Fibroblast of the aortic adventitia (primary cell): ENCODE measurements around the gene BMP7. TPM values are rescaled to one million over a fixed set of nuclear protein-coding genes. Genes with fewer than 3 reads are reported as not detected.

Experiments used
- DNase-seq: peaks from one replicate; pipeline ENCODE4 v3.0.0-alpha.2; 2010; ENCODE audit warnings: low read depth
- H3K4me3 ChIP-seq: 2 replicates; pipeline ENCODE4 v1.5.1; 2011; ENCODE audit warnings: low read depth, mild to moderate bottlenecking, control low read depth, low read length, moderate library complexity
- total RNA-seq: library from RNA; depleted of rRNA; stranded (reverse); fragments of >200 nt; gene quantifications from 2 replicates; pipeline ENCODE4 v1.2.3, GENCODE V29; 2012; ENCODE audit warnings: low replicate concordance
- TF ChIP-seq, protein P1 (sequence below): IDR thresholded peaks from 2 replicates; pipeline ENCODE4 v1.5.1; 2011; ENCODE audit warnings: mild to moderate bottlenecking, low read length, control low read depth, inconsistent platforms; ENCODE audit not compliant: insufficient read depth

The BMP7 gene
- total RNA-seq, 1 donor, result not detected

DNA sequence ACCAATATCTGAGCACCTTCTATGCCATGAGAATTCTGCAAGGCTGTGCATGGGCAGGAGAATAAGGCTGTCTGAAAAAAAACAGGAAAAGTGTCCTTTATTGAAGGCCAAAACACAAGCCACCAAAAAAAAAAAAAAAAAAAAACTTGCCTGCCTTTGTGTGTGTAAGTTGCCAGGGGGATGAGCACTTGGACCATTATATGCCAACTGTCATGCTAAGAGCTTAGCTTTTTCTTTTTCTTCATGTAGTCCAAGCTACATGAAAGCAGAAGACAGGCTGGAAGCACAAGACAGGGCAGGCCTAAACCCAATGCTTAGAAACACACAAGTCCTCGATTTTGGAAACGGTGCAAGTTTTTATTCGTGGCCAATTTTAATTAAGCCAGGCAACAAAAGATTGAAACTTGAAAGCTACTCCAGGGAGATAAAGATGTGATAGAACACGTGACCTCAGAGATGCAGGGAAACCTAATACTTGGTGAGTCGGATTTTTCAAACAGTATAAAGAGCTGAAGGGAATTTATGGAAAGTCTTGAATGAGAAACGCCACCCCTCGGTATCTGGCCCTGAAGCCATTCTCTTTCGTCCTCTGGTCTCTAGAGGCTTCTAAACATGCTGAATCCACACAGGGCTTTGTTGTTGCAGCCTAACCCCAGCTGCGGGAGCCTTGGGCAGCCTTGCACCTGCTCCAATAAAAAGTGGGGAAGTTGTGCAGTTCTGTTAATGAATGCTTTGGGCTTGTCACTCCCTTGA, 8.6 kb downstream of the BMP7 start:
- TF ChIP-seq, protein P1, sequence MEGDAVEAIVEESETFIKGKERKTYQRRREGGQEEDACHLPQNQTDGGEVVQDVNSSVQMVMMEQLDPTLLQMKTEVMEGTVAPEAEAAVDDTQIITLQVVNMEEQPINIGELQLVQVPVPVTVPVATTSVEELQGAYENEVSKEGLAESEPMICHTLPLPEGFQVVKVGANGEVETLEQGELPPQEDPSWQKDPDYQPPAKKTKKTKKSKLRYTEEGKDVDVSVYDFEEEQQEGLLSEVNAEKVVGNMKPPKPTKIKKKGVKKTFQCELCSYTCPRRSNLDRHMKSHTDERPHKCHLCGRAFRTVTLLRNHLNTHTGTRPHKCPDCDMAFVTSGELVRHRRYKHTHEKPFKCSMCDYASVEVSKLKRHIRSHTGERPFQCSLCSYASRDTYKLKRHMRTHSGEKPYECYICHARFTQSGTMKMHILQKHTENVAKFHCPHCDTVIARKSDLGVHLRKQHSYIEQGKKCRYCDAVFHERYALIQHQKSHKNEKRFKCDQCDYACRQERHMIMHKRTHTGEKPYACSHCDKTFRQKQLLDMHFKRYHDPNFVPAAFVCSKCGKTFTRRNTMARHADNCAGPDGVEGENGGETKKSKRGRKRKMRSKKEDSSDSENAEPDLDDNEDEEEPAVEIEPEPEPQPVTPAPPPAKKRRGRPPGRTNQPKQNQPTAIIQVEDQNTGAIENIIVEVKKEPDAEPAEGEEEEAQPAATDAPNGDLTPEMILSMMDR, result no peak
- no peak for DNase-seq
- H3K4me3 ChIP-seq, result no peak overlapping the region

DNA sequence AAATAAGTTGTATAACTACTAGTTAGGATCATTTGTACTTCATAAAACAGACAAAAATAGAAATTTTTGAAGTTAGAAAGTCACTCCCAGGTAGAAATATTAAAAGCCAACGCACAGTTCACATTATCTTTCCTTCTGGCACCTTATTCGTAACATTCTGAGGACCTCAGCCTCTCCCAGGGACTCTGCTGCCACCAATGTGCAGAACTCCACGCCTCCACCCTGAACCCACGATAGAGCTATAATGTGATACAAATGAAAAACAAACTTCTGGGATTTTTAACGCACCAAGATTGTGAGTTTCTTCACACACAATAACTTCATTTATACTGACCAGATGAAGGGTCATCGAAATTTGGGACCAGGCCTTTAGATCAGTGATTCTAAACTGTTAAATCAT, 9.5 kb downstream of the BMP7 start:
- no peak overlapping the region for H3K4me3 ChIP-seq
- TF ChIP-seq, protein P1, result no peak
- no peak for DNase-seq

DNA sequence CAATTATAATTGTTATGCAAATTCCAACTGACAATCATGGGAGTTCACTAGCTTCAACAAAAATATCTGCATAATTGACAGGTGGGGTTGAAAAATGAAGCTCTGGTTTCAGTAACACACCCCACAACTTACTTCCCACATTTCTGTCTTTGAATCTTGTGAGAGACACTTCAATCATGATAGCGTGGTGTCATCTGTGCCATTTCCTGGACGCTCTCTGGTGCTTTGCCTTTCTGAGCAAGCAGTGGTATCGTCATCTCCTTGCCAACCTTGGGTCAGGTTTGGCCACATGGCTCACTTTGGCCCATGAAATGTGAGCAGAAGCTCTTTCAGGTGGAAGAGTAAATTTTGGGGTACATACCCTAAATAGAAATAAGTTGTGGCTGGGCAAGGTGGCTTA, 10.2 kb downstream of the BMP7 start:
- DNase-seq, result no peak
- TF ChIP-seq, protein P1, result no peak
- no peak overlapping the region for H3K4me3 ChIP-seq

DNA sequence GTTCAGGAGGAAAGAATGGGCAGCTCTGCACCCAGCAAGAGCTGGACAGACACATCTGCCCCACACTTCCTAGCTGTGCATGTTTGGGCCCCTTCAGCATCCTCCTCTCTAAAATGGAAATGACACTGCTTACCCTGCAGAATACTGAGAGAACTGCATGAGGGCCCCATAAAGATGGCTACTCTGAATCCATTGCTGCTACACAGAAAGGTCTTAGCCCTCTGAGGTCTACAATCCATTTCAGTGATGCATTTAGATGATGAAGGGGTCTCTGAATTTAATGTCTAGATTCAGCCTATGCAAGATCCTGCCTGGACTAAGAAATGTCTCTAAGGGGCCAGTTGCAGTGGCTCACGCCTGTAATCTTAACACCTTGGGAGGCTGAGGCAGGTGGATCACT, 11.3 kb downstream of the BMP7 start:
- no peak overlapping the region for H3K4me3 ChIP-seq
- TF ChIP-seq, protein P1, result no peak
- no peak for DNase-seq

DNA sequence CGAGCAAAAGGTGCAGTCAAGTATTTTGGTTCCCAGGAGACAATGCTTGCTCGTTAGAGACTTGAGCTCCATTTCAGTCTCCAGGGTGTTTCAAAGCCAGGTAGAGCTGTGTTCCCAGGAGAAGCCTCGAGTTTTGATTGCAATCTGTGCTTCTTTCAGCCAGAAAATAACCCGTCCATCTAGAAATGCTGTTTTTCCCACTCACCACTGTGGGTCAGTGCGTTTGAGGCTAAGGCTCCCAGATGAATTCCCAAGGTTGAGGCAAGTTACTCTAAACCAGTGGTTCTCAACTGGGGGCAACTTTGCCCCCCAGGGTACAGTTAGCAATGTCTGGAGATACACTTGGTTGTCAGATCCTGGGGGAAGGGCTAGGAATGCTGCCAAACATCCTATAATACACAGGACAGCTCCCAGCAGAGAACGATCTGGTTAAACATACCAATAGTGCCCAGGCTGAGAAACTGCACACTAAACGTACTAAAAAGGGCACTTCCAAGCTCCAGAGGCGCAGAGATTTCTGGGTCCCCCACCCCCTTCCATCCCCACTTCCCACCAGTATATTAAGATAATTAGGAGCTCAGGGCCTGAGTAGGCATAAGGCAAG, 13.8 kb downstream of the BMP7 start:
- TF ChIP-seq, protein P1, result no peak
- no peak for DNase-seq
- H3K4me3 ChIP-seq, result no peak overlapping the region

DNA sequence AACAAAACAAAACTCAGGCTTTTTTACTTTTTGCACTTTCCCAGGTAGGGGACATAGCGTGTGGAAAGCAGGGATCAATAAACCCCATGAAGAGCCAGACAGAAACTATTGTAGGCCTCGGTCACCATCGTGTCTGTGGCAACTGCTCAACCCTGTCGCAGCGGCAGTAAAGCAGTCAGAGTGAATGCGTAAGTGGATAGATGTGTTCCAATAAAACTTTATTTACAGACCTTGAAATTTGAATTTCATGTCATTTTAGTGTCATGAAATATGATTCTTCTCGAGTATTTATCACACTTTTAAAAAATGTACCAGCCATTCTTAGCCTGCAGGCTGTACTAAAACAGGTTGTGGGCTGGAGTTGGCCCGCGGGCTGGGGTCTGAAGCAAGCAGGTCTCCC, 14.5 kb downstream of the BMP7 start:
- no peak for DNase-seq
- TF ChIP-seq, protein P1, result no peak
- H3K4me3 ChIP-seq, result no peak overlapping the region
